ENCODE measurements around the gene E4F1. TPM values are rescaled to one million over a fixed set of nuclear protein-coding genes. Genes with fewer than 3 reads are reported as not detected.

Gene E4F1
- total and polyA plus RNA-seq, 10 of the 15 experiments (the other 5 are each of a cell fraction or from before 2014, with no cell fraction given): 0.23 to 36.5 (median 14.5) TPM

GRCh38 chr16:2223221-2223941 is at the start of gene E4F1 (continued):
- peak; percentile 89; the same call in 1 of the 2 replicates for TF ChIP-seq MAX (IDR thresholded peaks at IDR 0.05; ENCODE audit: low read depth, low read length)
- TF ChIP-seq POLR2AphosphoS5 (IDR thresholded peaks at IDR 0.05; ENCODE audit: low read length): peak; percentile 96
- TF ChIP-seq SREBF1 (IDR thresholded peaks at IDR 0.05; ENCODE audit: low read length): no peak
- peak in 1 of 2 experiments; percentile 31; a peak in 1 of 4 replicates for TF ChIP-seq BHLHE40 (IDR thresholded peaks at IDR 0.05; ENCODE audit: borderline replicate concordance in 1 of 2, low read depth in 2 of 2, low read length in 1 of 2)
- TF ChIP-seq ZBTB11 (CRISPR knock-in tag; IDR thresholded peaks at IDR 0.05): no peak; the same call in 1 of the 2 replicates
- peak; percentile 76 for TF ChIP-seq DPF2 (IDR thresholded peaks at IDR 0.05)
- TF ChIP-seq E2F8 (IDR thresholded peaks at IDR 0.05; ENCODE audit: low read depth, partially characterized antibody): no peak
- TF ChIP-seq CBX5 (IDR thresholded peaks at IDR 0.05; ENCODE audit: low read depth): no peak
- TF ChIP-seq SREBF2 (IDR thresholded peaks at IDR 0.05; ENCODE audit: low read length): no peak
- TF ChIP-seq MYC (IDR thresholded peaks at IDR 0.05; ENCODE audit: insufficient read depth, insufficient read length, insufficient replicate concordance, low read length, severe bottlenecking): no peak
- TF ChIP-seq YBX1 (IDR thresholded peaks at IDR 0.05): no peak
- 0 out of 2 replicates have a peak, but pooled peaks have one; percentile 52 for TF ChIP-seq SMARCA5 (IDR thresholded peaks at IDR 0.05)
- 0 out of 2 replicates have a peak, but pooled peaks have one; percentile 75 for TF ChIP-seq STAT1 (conservative IDR thresholded peaks at IDR 0.05)
- no peak for TF ChIP-seq NFXL1 (IDR thresholded peaks at IDR 0.05; ENCODE audit: borderline replicate concordance)
- TF ChIP-seq MTA2 (IDR thresholded peaks at IDR 0.05; ENCODE audit: low read depth): no peak
- TF ChIP-seq HSF1 (IDR thresholded peaks at IDR 0.05; ENCODE audit: low read depth, low read length): no peak
- no peak for TF ChIP-seq BRCA1 (IDR thresholded peaks at IDR 0.05; ENCODE audit: low read depth, low read length)
- peak; percentile 95 for TF ChIP-seq TAF1 (IDR thresholded peaks at IDR 0.05; ENCODE audit: borderline replicate concordance, low read depth, low read length)
- peak; percentile 42 for TF ChIP-seq SIX5 (IDR thresholded peaks at IDR 0.05; ENCODE audit: low read depth, low read length, severe bottlenecking)
